ENCODE results near the gene ABHD8. TPM values are rescaled to one million over a fixed set of nuclear protein-coding genes. Genes with fewer than 3 reads are reported as not detected.

Gene ABHD8
- total and polyA plus RNA-seq, 7 experiments from 2014 or later = 7.0 to 12.4 (median 9.5) TPM

- Histone ChIP-seq H3K36me3 (ENCODE audit: control insufficient read depth in 2 of 3, insufficient read depth in 3 of 3, low read length in 3 of 3) (no peaks in the 10 kb centered on the region), H3K27ac (ENCODE audit: low read depth, low read length) (peak within 1 kb of the TSS; percentile 74), H3K4me3 (ENCODE audit: low read length) (peak within 1 kb of the TSS; percentile 68), H3K4me1 (ENCODE audit: control insufficient read depth in 2 of 2, insufficient read depth in 2 of 2, low read length in 2 of 2) (peaks cover 16 to 22% of the 10 kb centered on the region in 2 donors), H3K9me3 (ENCODE audit: control insufficient read depth in 2 of 3, low read length in 3 of 3) (no peaks in the 10 kb centered on the region), H3K27me3 (ENCODE audit: control insufficient read depth in 2 of 2, insufficient read depth in 2 of 2, low read length in 2 of 2) (no peaks in the 10 kb centered on the region)
- Mint-ChIP-seq H3K27ac (peak within 1 kb of the TSS; percentile 79 to 94 (median 91)), H3K36me3 (peaks cover 0 to 20% (median 0%) of the 10 kb centered on the region in 5 donors), H3K4me3 (peak within 1 kb of the TSS; percentile 87 to 97 (median 92)), H3K27me3 (peaks cover 0 to 10% (median 0%) of the 10 kb centered on the region in 5 donors), H3K4me1 (peaks cover 23 to 65% (median 32%) of the 10 kb centered on the region in 7 donors), H3K9me3 (peaks cover 0 to 3% (median 0%) of the 10 kb centered on the region in 11 donors)
- ChIA-PET POLR2A (interaction anchor here (0.5 to 6.3 kb wide), 8 partner anchors 22 to 752 kb away, joined by 3 to 56 read pairs (median 4); partner anchors contain the start of genes ABHD8, DDA1, IL12RB1 and MRPL34), CTCF (interaction anchor here (0.6 to 1.9 kb wide), 9 partner anchors 25 to 656 kb away, joined by 3 to 6 read pairs (median 5); partner anchors contain the start of genes DDA1, MRPL34 and MVB12A)
- DNase-seq = peak; percentile 87 to 96 (median 94)
- ATAC-seq = peak; percentile 74
- intact Hi-C loops (cut with micrococcal nuclease) = loop anchor here (1.0 to 5.0 kb wide), 5 partner anchors 12 to 220 kb away; partner anchors contain the start of genes BST2 (in 1 of the 2), COLGALT1 (in 1 of the 2) and MVB12A (in 1 of the 2)
These were observed 31.5 kb upstream of the ABHD8 start, which contains the start of gene ANO8 for GRCh38 chr19:17334414-17335409. ANO8 (minus strand) TSS chr19:17334855; CDS start chr19:17334670, 185 bp downstream.

DNA sequence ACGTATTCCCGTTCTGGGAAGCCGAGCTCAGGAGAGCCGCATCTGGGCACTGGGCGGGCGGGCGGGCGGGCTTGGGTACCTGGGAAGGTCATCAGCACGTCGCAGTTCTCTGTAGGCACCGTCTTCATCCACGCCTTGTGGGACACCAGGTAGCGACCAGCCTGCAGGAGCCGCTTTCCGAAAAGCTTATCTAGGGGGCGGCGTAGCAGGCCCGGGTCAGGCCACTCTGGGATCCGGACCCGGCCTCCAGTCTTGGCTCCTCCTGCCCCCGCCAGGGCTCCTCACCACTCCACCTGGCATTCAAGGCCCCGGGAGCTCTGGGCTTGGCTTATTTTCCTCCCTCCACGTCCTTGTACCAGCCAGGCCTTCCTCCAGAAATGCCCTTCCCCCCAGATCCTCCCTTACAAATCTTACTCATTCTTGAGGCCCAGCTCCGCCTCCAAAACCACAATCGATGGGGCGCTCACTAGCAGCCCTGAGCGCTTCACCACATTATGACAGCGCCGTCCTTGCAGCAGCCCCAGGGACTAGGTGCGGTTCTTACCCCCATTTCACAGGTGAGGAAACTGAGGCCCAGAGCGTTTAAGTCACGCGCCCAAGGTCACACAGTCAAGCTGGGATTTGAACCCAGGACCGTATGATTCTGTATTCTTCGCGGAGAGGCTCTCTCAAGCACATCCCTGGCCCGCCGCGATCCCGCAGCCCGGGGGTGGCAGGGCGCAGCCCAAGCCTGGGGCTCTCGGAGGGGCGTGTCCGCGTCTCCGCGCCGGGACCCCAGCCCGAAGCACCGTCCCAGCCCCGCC is 30.6 kb upstream of the ABHD8 start:
- H3K27ac Mint-ChIP-seq = peak overlapping the region in 8 of 9 donors; percentile 71 to 91 (median 83)
- Histone ChIP-seq H3K27me3 (ENCODE audit: control insufficient read depth in 2 of 2, insufficient read depth in 2 of 2, low read length in 2 of 2) (no peaks in the 10 kb centered on the region), H3K4me1 (ENCODE audit: control insufficient read depth in 2 of 2, insufficient read depth in 2 of 2, low read length in 2 of 2) (peaks cover 23 to 27% of the 10 kb centered on the region in 2 donors), H3K4me3 (ENCODE audit: low read length) (peak overlapping the region; percentile 68), H3K9me3 (ENCODE audit: control insufficient read depth in 2 of 3, low read length in 3 of 3) (no peaks in the 10 kb centered on the region), H3K36me3 (ENCODE audit: control insufficient read depth in 2 of 3, insufficient read depth in 3 of 3, low read length in 3 of 3) (no peaks in the 10 kb centered on the region), H3K27ac (ENCODE audit: low read depth, low read length) (peak overlapping the region; percentile 74)
- DNase-seq (peak in 8 of 9 donors; percentile 39 to 76 (median 59)), ATAC-seq (peak; percentile 25)
- peaks cover 0 to 12% (median 0%) of the 10 kb centered on the region in 5 donors for H3K27me3 Mint-ChIP-seq
- ChIA-PET POLR2A (interaction anchor here (0.6 to 6.3 kb wide), 8 partner anchors 9 to 50 kb away, joined by 3 to 56 read pairs (median 4); partner anchors contain the start of genes ABHD8, DDA1 and MRPL34), CTCF (interaction anchor here (0.6 to 1.9 kb wide), 3 partner anchors 41 to 657 kb away, joined by 3 to 6 read pairs (median 4); no protein-coding TSS in a partner anchor)
- H3K9me3 Mint-ChIP-seq = peaks cover 0 to 3% (median 0%) of the 10 kb centered on the region in 11 donors
- H3K4me1 Mint-ChIP-seq = peaks cover 25 to 68% (median 32%) of the 10 kb centered on the region in 7 donors
- peak overlapping the region; percentile 86 to 97 (median 90) for H3K4me3 Mint-ChIP-seq
- intact Hi-C loops (cut with micrococcal nuclease) = loop anchor here in 1 of 2 donors (1.0 to 2.0 kb wide), 4 partner anchors 12 to 221 kb away; partner anchors contain the start of genes COLGALT1 and MVB12A
- H3K36me3 Mint-ChIP-seq = peaks cover 0 to 20% (median 0%) of the 10 kb centered on the region in 5 donors

GRCh38 chr19:17332677-17333581 is 29.7 kb upstream of the ABHD8 start:
- Histone ChIP-seq H3K27me3 (ENCODE audit: control insufficient read depth in 2 of 2, insufficient read depth in 2 of 2, low read length in 2 of 2) (no peaks in the 10 kb centered on the region), H3K36me3 (ENCODE audit: control insufficient read depth in 2 of 3, insufficient read depth in 3 of 3, low read length in 3 of 3) (peaks cover 0 to 4% (median 0%) of the 10 kb centered on the region in 3 experiments), H3K4me3 (ENCODE audit: low read length) (no peak overlapping the region), H3K4me1 (ENCODE audit: control insufficient read depth in 2 of 2, insufficient read depth in 2 of 2, low read length in 2 of 2) (peaks cover 18 to 21% of the 10 kb centered on the region in 2 donors), H3K9me3 (ENCODE audit: control insufficient read depth in 2 of 3, low read length in 3 of 3) (no peaks in the 10 kb centered on the region), H3K27ac (ENCODE audit: low read depth, low read length) (no peak overlapping the region)
- no peak for ATAC-seq
- Mint-ChIP-seq H3K9me3 (peaks cover 0 to 3% (median 0%) of the 10 kb centered on the region in 11 donors), H3K36me3 (peaks cover 0 to 20% (median 0%) of the 10 kb centered on the region in 5 donors), H3K4me3 (peak overlapping the region in 9 of 10 donors; percentile 19 to 76 (median 47)), H3K27ac (peak overlapping the region in 5 of 9 donors; percentile 48 to 75 (median 52)), H3K4me1 (peaks cover 25 to 62% (median 33%) of the 10 kb centered on the region in 7 donors), H3K27me3 (peaks cover 0 to 12% (median 0%) of the 10 kb centered on the region in 5 donors)
- ChIA-PET CTCF (interaction anchor here (1.3 to 1.9 kb wide), 2 partner anchors 9 to 40 kb away, joined by 5 to 6 read pairs; no protein-coding TSS in a partner anchor), POLR2A (interaction anchor here (0.5 to 6.3 kb wide), 7 partner anchors 8 to 49 kb away, joined by 3 to 56 read pairs (median 3); partner anchors contain the start of genes DDA1 and MRPL34)
- intact Hi-C loops (cut with micrococcal nuclease) = no loop called here
- DNase-seq = peak in 3 of 9 donors; percentile 32 to 52 (median 38)

- peaks cover 26 to 56% (median 36%) of the 10 kb centered on the region in 7 donors for H3K4me1 Mint-ChIP-seq
- peaks cover 0 to 12% (median 0%) of the 10 kb centered on the region in 5 donors for H3K27me3 Mint-ChIP-seq
- ChIA-PET CTCF (interaction anchor here (1.3 to 1.9 kb wide), 2 partner anchors 10 to 40 kb away, joined by 5 to 6 read pairs; no protein-coding TSS in a partner anchor), POLR2A (interaction anchor here (0.5 to 6.3 kb wide), 3 partner anchors 12 to 25 kb away, joined by 3 to 56 read pairs (median 6); partner anchors contain the start of genes DDA1 and MRPL34)
- ATAC-seq = no peak
- peaks cover 0 to 3% (median 0%) of the 10 kb centered on the region in 11 donors for H3K9me3 Mint-ChIP-seq
- Histone ChIP-seq H3K27me3 (ENCODE audit: control insufficient read depth in 2 of 2, insufficient read depth in 2 of 2, low read length in 2 of 2) (no peaks in the 10 kb centered on the region), H3K4me1 (ENCODE audit: control insufficient read depth in 2 of 2, insufficient read depth in 2 of 2, low read length in 2 of 2) (peaks cover 18 to 20% of the 10 kb centered on the region in 2 donors), H3K27ac (ENCODE audit: low read depth, low read length) (no peak overlapping the region), H3K36me3 (ENCODE audit: control insufficient read depth in 2 of 3, insufficient read depth in 3 of 3, low read length in 3 of 3) (peaks cover 0 to 4% (median 0%) of the 10 kb centered on the region in 3 experiments), H3K4me3 (ENCODE audit: low read length) (no peak overlapping the region), H3K9me3 (ENCODE audit: control insufficient read depth in 2 of 3, low read length in 3 of 3) (no peaks in the 10 kb centered on the region)
- H3K4me3 Mint-ChIP-seq = peak overlapping the region in 2 of 10 donors; percentile 33 to 69
- H3K36me3 Mint-ChIP-seq = peaks cover 0 to 20% (median 0%) of the 10 kb centered on the region in 5 donors
- H3K27ac Mint-ChIP-seq = peak overlapping the region in 2 of 9 donors; percentile 51 to 62
- intact Hi-C loops (cut with micrococcal nuclease) = no loop called here
- no peak for DNase-seq
These were observed 29.1 kb upstream of the ABHD8 start for GRCh38 chr19:17332360-17332676.

DNA sequence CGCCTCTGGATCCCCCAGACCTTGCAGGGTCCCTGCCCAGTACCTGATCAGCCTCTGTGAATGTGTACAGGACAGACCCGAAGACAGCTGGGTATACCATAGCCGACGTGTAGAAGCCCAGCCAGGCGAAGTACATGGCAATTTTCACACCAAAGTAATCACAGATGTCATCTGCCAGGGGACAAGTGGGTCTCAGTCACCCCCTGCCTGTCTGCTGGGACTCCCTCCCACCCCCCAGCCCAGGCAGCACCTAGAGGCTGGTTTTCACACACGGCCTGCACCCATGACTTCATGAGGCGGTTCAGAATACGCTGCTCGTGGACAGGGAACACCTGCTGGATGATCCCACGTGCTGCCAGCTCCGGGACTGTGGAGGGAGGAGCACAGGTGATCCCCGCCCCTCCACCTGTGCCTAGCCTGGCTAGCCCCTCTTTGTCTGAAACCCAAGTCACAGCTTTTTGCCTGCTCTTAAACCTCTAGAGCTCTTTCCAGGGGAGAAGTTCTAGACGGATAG is 27.9 kb upstream of the ABHD8 start:
- ChIA-PET POLR2A (interaction anchor here (1.1 to 6.3 kb wide), 2 partner anchors 22 to 23 kb away, joined by 3 to 56 read pairs; partner anchors contain the start of genes DDA1 and MRPL34), CTCF (no interaction called here)
- Histone ChIP-seq H3K4me1 (ENCODE audit: control insufficient read depth in 2 of 2, insufficient read depth in 2 of 2, low read length in 2 of 2) (peaks cover 17 to 18% of the 10 kb centered on the region in 2 donors), H3K36me3 (ENCODE audit: control insufficient read depth in 2 of 3, insufficient read depth in 3 of 3, low read length in 3 of 3) (peaks cover 0 to 4% (median 0%) of the 10 kb centered on the region in 3 experiments), H3K4me3 (ENCODE audit: low read length) (no peak overlapping the region), H3K9me3 (ENCODE audit: control insufficient read depth in 2 of 3, low read length in 3 of 3) (no peaks in the 10 kb centered on the region), H3K27ac (ENCODE audit: low read depth, low read length) (no peak overlapping the region), H3K27me3 (ENCODE audit: control insufficient read depth in 2 of 2, insufficient read depth in 2 of 2, low read length in 2 of 2) (no peaks in the 10 kb centered on the region)
- Mint-ChIP-seq H3K27ac (peak overlapping the region in 3 of 9 donors; percentile 28 to 38 (median 36)), H3K27me3 (peaks cover 0 to 12% (median 0%) of the 10 kb centered on the region in 5 donors), H3K9me3 (peaks cover 0 to 3% (median 0%) of the 10 kb centered on the region in 11 donors), H3K4me3 (peak overlapping the region in 4 of 10 donors; percentile 49 to 77 (median 64)), H3K4me1 (peaks cover 21 to 49% (median 29%) of the 10 kb centered on the region in 7 donors), H3K36me3 (peaks cover 0 to 20% (median 0%) of the 10 kb centered on the region in 5 donors)
- intact Hi-C loops (cut with micrococcal nuclease) = no loop called here
- ATAC-seq = no peak
- DNase-seq = no peak

All from naive thymus-derived CD4-positive, alpha-beta T cell (primary cell).